Mesenteric fat pad (tissue), 1 donor: Measurements from ENCODE around the gene SHLD1. TPM values are rescaled to one million over a fixed set of nuclear protein-coding genes. Genes with fewer than 3 reads are reported as not detected.
"Not testable (repeated sequence)": the region's sequence is repeated elsewhere in the genome, so short reads cannot be mapped to it uniquely, and the experiment has no call there.

Experiments
- DNase-seq: peaks from one replicate; pipeline ENCODE4 v3.0.0-alpha.2; 2020; ENCODE audit warnings: low spot score
- total RNA-seq: library from RNA; stranded (reverse); fragmentation: NEBNext Ultra II Directional; extraction: Animal tissue kit (Norgen Biotek cat#: 25700); gene quantifications from one replicate; pipeline ENCODE4 v1.2.1, GENCODE V29; 2021
- donor health status: DM: yes; HTN: yes; CAD: no.

SHLD1 gene
- total RNA-seq, 1 donor from 2014 or later, result 3.1 TPM

DNA sequence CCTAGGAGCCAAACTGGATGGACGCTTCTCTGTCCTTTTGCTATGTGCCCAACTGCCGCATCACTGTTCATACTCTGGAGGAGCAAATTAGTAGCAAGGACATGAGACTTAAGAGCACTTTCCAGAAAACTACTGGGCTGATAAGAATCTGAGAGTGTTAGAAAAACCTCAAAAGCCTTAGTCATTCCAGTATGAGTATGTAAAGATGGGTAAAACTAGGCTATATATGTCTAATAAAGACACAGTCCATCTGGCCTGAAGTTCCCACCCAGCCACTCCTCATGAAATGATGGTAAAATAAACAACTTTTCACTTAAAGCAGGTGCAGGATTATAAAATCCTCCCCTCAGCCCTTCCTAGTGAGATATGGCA, 30.6 kb downstream of the SHLD1 start:
- no peak for DNase-seq

DNA sequence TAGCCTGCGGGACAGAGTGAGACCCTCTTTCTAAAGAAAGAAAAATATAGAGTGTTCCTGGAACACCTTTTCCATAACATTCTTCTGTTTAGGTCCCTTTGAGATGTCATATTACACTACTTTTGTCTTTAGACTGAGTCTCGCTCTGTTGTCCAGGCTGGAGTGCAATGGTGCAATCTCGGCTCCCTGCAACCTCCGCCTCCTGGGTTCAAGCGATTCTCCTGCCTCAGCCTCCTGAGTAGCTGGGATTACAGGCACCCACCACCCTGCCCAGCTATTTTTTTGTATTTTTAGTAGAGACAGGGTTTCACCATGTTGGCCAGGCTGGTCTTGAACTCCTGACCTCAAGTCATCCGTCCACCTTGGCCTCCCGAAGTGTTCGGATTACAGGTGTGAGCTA, 31.2 kb downstream of the SHLD1 start:
- not testable (repeated sequence) for DNase-seq

DNA sequence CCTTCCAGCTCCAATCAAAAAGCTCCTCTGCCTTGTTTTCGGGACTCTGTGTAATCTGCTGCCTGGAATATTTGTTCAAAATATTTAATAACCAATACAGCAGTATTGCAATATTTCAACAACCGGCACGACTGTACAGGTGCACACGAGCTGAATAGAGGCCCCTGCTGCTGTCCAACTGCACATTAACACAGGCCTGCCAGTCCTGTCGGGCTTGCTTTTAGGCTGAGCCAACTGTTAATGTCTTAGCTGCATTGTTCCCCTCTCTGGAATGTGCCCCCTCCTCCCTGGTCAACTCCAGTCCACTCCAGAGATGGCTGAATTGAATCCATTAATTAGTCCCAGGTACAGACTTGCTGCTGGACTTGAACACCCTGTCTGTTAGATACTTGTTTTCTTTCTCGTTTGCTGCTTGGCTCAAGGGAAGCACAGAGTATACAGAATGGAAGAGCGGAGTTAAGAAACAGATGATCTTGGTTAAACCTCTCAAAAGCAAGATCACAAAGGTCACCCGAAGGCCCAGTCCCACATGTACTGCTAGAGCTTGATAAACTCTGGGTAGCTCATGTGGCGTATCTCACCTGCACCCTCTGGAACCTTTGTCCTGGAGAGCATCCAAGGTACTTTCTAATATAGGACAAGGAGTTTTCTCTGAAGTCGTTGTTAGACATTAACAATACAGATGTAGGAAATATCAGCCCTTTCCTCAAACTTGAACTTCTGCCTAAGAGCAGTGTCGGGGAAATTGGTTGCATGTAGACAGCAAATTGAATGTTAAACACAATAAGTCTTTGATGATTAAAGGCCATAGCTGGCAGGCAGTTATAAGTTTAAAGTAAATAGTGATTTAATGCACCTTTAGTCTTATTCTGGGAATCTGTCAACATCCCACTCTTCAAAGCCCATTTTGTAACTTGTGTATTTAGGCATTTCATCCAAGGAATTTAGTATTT, 31.9 kb downstream of the SHLD1 start:
- no peak for DNase-seq

DNA sequence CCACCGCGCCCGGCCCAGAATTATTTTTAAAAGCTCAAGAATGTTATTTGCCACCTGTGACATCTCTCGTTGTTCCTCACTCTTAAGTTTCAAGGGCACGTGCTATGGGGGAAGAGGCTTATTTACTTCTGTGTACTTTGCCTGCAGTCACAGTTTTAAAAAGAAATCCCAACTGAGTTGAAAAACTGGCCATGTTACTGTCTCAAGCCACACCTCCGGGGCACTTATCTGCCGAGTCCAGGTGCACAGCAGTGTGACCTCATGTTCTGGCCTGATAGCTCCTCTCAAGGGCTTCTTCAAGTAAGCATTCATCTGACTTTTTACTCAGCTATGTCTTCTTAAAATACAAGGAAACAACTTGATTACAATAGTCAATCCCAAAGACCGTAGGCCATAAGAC, 34.5 kb downstream of the SHLD1 start:
- no peak for DNase-seq

DNA sequence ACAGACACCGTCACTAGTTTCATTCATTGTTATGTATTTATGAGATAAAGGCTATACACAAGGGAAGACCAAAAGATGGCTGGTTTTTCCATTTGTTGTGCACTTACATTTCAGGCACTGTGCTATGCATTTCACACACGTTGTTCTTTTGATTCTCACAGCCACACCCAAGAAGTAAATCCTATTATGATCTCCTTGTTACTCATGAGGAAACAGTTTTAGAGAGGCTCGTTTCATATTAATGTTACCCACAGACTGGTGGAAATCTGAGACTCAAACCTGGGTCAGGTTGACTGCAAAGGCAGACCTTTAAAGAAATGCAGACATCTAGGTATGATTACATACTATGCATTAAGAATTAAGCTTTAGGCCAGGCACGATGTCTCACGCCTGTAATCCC, 34.9 kb downstream of the SHLD1 start:
- DNase-seq, result no peak

DNA sequence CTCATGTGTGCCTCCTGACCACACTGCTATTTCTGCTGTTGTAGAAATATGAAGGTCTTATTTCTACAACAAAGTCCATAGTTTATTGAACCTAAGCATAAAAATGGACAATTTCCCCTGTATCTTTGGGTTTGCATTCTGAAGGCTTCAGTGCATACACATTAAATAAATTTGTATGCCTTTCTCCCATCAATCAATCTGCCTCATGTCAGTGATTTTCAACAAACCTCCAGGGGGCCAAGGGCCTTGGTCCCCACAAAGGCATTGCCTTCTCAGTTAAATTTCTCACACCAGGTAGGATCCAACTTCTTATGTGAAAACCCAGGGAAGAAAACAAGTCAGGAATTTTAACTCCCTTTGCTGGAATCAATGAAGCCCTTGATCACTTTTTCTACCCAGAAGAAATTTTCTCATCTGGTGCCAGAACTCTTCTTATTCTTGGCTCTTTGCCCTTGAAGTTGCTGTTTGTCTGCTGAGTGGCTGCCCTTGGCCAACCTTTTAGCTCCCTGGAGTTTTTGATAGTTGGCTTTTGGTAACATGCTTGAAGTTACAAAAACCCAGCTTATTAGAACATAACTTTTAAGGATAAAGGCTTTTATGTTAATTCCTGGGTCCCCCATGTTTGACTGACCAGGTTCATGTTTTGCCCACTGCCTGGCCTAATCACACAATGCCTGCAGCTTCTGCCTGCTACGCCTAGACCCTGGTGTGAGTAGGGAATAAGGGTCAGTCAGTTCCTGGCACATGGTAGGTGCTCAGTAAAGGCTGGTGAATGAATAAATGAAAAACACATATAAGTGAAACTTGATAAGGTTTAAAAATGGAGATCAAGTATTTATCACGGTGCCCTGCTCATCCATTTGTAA, 37.0 kb downstream of the SHLD1 start:
- no peak for DNase-seq

DNA sequence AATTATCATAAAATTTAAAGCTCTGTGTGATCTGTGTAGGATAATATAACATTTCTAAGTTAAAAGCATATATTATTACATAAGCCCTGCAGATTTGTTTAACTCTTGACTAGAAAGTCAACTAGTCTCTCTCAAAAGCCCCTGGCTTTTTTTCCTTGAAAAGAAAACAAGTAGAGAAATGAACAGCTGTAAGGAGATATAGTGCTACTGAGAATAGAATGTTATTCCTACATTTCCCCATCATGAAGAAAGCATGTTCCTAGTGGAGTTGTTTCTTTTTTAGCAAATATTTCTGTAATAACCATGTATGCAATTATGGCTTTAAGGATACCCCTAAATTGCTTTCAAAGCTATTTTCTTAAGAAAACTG, 37.6 kb downstream of the SHLD1 start:
- DNase-seq, result no peak

DNA sequence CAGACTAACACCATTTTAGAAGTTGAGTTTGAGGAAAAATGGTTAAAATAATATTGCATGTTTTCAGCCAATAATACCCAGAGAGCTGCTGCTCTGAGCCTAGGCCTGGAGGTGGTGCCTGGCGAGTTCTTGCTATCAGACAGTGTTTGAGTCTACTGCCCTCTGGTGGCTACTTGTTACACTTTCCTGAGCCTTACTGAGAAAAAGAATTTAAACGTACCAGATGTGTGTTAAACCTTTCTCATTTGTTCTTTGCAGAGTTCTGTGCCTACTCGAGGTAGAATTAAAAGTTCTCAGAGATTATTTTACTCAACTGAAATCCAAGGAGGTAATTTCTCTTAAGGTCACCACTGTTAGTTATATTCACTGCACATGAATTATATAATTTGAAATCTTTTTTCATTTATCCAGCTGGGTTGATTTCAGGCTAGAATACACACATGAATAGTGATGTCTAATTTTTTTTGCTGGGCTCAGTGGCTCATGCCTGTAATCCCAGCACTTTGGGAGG, 38.2 kb downstream of the SHLD1 start:
- no peak for DNase-seq

DNA sequence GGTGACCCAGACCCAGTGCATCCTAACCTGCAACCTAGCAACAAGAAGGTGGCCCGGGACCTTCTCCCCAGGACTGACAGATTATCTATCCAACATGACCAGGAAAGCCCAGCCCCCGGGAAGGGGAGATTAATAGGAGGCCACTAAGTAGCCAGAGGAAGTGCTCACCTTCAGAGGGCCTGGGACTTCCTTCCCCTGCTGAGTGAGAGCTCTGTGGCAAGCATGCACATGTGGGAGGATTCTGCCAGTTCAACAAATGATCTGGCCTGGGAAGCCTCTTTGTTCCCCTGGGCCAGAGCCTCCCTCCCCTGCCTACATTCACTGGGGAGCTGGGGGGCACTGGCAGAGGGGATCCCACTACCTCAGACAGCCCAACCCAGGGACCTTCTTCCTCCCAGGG, 39.6 kb downstream of the SHLD1 start:
- no peak for DNase-seq

DNA sequence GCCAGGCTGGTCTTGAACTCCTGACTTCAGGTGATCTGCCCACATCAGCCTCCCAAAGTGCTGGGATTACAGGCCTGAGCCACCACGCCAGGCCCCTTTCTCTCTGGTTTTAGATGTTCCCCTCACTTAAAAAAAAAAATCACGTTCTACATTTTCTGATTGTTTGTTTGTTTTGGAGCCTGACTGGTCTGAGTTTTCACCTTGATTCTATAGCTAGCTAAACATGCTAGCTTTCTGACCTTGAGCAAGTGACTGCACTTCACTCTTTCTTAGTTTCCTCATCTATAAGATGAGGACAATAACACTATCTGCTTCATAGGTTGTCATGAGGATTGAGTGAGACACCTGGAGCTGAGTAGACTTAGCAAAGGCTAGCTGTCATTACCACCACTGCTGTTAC, 43.7 kb downstream of the SHLD1 start:
- DNase-seq, result no peak

DNA sequence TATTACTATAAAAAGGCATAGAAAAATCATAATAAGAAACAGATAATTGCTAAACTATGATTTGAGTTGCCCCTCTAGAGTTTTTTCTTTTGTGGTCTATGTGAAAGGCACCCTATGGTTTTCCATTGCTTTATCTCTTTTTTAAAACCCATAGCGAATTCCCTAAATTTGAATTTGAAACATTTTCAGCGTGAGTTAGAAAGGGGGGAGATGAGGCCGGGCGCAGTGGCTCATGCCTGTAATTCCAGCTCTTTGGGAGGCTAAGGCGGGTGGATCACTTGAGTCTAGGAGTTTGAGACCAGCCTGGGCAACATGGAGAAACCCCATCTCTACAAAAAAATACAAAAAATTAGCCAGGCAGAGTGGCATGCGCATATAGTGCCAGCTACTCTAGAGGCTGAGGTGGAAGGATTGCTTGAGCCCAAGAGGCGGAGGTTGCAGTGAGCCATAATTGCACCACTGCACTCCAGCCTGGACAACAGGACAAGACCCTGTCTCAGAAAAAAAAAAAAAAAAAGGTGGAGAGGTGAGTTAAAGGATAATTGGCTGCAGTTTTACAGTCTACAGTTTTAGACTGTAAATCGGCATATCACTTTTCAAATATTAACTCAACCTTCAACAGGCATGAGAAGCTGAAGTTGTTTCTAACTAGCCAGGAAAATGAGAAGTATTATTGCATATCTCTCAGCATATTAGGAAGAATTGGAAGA, 46.3 kb downstream of the SHLD1 start:
- no peak for DNase-seq

DNA sequence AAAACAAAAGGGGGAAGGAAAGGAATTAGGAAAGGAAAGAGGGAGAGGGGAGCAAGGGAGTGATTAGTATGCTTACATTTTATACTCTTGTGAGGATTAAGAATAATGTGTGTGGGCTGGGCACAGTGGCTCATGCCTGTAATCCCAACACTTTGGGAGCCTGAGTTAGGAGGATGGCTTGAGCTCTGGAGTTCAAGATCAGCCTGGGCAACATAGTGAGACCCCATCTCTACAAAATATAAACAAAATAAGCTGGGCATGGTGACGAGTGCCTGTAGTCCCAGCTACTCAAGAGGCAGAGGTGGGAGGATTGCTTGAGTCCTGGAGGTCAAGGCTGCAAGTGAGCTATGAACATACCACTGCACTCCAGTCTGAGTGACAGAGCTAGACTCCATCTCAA, 47.0 kb downstream of the SHLD1 start:
- DNase-seq, result no peak

DNA sequence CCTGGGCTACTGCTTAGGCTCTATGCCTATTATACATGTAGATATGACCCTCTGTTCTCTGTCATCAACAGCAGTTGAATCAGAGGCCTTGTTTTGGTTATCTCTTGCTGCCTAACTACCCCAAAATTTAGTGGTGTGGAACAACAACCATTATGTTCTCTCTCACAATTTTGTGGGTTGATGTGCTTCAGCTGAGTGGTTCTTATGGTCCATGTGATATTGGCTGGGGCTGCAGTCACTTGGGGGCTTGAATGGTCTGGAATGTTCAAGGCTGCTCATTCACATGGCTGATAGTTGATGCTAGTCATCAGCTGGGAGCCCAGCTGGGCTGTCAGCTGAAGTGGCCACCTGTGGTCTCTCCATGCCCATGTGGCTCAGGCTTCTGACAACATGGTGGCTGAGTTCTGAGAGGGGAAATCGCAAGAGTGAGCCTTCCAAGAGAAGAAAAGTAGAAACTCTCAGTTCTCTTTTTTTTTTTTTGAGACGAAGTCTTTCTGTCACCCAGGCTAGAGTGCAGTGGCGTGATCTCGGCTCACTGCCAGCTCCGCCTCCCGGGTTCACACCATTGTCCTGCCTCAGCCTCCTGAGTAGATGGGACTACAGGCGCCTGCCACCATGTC, 47.8 kb downstream of the SHLD1 start:
- no peak for DNase-seq

DNA sequence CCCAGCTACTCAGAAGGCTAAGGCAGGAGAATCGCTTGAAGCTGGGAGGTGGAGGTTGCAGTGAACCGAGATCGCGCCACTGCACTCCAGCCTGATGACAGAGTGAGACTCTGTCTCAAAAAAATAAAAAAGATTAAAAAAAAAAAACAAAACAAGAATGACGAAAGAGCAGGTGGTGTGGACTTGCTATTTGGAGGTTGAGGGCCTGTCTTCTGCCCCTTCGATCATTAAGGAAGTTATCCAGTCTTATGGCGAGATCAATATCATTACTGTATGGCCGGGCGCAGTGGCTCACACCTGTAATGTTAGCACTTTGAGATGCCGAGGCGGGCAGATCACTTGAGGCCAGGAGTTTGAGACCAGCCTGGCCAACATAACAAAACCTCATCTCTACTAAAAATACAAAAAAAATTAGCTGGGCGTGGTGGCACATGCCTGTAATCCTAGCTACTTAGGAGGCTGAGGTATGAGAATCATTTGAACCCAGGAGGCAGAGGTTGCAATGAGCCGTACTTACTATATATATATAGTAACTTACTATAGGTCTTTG, 53.6 kb downstream of the SHLD1 start:
- not testable (repeated sequence) for DNase-seq

DNA sequence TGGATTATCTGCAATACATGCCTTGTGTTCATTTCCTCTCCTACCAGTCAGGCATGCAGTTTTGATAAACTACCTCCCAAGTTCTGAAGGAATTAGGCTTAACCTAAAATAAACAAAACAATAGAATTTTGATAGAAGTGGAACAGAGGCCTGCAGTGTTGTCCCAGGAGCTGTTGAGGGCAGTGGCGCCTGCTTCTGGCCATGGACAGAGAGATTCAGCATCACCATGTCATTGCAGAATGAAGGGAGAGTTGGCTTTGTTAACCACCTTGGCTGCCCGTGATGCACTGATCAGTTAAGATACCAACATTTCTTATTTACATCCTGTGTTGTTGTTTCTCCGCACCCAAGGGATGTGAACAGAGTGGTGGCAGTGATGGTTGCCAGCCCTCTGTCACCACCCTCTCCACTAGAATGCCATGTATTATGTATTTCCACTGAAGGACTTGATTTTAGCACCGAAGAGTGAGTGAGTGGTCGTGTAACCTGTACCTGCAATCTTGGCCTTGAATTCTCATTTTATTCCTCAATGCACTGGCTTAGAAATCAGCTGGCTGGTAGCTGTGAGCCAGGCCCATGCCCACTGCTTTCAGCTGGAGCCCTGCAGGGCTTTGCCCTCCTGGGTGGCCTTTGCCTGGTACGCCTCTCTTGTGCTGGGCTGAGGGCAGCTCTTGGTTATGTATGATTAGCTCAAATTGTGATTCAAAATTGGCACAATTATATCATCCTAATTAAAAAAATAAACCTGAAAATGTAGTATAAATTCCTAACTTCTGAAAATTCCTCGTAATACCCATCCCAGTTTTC, 56.5 kb downstream of the SHLD1 start:
- no peak for DNase-seq

DNA sequence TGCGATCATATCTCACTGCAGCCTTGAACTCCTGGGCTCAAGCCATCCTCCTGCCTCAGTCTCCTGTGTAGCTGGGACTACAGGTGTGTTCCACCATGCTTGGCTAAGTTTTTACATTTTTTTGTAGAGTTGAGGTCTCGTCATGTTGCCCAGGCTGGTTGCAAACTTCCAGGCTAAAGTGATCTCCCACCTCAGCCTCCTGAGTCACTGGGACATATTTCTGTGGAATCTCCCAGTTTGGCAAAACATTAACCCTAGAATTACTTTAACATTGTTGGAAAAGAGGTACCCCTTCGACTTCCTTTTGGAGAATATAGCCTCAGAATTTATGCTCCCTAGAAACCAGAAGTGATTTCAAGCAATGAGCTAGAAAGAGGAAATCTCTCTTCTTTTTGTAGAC, 57.2 kb downstream of the SHLD1 start:
- no peak for DNase-seq

DNA sequence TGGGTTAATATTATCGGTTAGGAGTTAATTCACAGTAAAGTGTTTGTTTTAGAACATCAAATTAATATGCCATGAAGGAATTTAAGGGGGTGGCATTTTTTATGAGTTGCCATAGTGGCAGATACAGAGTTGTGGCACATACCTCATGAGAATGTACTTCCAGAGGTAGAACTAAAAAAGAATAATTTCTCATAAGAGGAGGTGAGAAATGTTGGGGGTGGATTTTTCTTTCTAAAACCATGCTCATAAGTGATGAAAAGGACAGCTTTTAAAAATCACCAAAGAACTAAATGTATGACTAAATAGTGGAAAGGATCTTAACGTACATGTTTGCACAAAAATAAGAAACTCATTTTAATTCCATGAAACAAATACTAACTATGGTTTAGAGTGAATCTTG, 58.7 kb downstream of the SHLD1 start:
- no peak for DNase-seq

DNA sequence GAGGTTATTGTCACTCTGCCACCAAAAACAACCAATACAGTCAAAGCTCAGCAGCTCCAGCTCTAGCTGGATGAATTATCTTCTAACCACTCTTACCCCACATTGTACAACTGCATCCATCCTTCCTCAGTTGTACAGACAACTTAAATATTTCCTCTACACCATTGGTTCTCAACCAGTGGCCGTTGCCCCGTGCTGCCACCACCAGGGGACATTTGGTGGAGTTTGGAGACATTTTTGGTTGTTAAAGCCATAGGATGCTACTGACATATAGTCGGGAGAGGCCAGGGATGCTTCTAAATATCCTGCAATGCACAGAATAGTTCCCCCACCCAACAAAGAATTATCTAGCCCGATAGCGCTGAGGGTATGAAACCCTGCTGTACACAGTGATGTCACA, 59.3 kb downstream of the SHLD1 start:
- no peak for DNase-seq

DNA sequence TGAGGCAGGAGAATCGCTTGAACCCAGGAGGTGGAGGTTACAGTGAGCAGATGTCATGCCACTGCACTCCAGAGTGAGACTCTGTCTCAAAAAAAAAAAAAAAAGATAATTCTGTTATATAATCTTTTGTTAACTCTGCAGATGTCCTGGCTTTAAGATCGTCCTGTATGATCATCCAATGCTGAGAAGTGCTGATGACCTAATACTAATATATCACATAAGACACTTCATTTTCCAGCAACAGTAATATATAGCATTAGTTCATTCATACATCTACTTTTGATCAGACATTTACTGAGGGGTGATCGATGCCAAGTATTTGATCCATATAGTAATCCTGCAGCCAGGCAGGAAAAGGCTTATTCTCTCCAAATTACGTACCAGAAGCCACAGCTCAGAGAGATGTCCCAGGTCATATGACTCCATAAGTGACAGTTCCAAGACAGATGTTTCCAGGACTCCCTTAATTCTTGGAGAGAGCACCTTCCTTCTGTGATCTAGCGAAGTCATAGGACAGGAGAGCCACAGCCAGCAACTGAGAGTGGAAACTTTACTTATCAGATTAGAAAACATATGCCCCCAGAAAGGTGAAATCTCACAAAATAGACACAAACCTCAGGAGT, 60.7 kb downstream of the SHLD1 start:
- DNase-seq, result no peak
